Dermis microvascular lymphatic vessel endothelial cell (primary cell): ENCODE data around the gene PHPT1. TPM values are rescaled to one million over a fixed set of nuclear protein-coding genes. Genes with fewer than 3 reads are reported as not detected.
"Not testable (repeated sequence)": the region's sequence is repeated elsewhere in the genome, so short reads cannot be mapped to it uniquely, and the experiment has no call there.

Source experiments
- DNase-seq, 2 donors: peaks; one replicate each; pipeline versions ENCODE4 v3.0.0 to v3.0.0-alpha.2; 2010; ENCODE audit warnings: low read depth in 2 of 2
- total RNA-seq: library from RNA; depleted of rRNA; stranded (reverse); fragments of >200 nt; gene quantifications from 2 replicates; pipeline ENCODE4 v1.2.1, GENCODE V29; 2014

Gene PHPT1
- total RNA-seq, 1 donor from 2014 or later: 242 TPM

DNA sequence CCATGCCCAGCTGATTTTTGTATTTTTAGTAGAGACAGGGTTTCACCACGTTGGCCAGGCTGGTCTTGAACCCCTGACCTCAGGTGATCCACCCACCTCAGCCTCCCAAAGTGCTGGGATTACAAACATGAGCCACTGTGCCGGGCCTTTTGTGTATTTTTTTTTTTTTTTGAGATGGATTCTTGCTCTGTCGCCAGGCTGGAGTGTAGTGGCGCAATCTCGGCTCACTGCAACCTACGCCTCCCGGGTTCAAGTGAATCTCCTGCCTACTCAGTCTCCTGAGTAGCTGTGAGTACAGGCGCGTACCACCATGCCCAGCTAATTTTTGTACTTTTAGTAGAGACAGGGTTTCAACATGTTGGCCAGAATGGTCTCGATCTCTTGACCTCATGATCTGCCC lies 34.5 kb downstream of the PHPT1 start:
- DNase-seq: not testable (repeated sequence)

GRCh38 chr9:136885950-136886578 lies 36.9 kb downstream of the PHPT1 start, which contains the start of gene TRAF2:
TSS of gene TRAF2 (plus strand) at chr9:136886516. CDS start at chr9:136898741, 12,225 bp downstream.
- DNase-seq: peak; percentile 98 to 100

DNA sequence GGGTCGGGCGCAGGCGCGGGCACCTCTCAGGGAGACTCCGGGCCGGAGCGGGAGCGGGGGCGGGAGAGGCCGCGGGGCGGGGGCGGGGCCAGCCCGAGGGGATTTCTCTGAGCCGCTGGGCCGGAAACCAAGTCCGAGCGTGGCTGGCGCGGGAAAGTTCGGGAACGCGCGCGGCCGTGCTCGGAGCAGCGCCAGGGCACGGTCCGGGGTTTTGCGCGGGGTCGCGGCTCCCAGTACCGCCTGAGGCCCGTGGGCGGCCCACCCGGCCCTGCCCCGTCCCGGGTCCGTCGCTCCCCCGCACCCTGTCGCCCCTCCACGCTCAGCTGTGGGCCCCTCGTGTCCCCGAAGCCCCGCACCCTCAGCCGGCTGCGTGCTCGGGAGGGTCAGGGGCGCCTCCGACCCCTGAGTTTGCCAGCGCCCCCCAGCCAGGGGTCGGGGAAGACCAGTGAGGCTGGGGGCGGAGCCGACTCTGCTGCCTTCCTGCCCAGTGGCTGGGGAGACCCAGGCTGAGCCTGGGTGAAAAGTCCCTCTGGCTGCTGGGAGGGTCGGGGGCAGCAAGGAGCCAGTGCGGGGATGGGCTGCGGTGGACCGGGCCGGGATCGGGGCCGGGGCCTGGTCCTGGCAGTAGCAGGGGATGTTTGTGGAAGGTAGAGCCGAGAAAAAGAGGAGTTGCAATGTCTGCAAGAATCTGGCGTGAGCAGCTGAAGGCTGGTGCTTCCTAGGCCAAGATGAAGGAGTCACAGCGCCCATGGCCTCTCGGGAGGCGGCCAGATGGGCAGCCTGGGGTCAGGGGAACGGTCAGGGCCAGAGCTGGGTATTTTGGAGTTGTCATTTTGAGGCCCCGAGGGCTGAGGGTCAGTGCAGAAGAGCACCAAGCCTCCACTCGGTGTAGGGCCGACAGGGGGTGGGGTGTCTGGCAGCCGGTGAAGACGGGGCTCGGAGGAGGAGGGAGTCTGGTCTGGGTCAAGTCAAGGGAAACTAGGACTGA lies 37.7 kb downstream of the PHPT1 start:
- peak in 1 of 2 donors; percentile 60 for DNase-seq

DNA sequence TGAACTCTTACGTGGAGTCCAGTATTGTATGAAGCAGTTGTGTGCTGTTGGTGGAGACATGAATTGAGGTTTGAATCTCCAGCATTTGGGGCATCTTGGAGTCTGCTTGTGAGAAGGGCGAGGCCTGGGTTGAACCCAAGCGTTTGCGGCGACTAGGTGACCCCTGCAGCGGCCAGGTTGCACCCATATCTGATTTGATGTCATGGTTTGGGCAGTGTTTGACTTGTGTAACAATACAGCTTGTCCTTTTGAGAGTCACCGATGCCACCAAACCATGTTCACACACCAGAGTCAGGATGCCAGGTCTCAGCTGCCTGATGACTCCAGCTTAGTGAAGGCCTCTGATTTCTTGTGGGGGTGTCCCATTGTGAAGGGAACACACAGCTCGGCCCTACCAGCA lies 39.2 kb downstream of the PHPT1 start:
- no peak for DNase-seq

- no peak for DNase-seq
Measured at GRCh38 chr9:136889858-136890257, 40.6 kb downstream of the PHPT1 start.

GRCh38 chr9:136890661-136891060 lies 41.5 kb downstream of the PHPT1 start:
- no peak for DNase-seq

DNA sequence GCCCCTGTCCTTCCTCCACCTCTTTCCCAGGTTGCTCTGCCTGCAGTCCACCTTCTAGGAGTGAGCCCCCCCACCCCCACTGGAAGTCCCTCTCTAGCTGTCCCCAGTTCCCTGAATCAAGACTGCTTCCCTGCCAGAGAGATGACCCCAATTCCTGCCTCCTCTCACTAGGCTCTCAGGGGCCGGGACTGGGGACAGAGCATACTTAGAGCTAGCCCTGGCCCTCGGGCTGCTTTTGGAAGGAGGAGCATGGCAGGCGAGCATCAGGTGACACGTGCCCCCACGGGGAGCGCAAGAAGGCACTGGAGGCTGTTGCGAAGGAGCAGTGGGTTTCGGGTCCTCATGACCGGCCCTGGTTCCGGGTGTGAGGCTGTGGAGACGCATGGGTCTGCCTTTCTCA lies 46.8 kb downstream of the PHPT1 start:
- DNase-seq: no peak

DNA sequence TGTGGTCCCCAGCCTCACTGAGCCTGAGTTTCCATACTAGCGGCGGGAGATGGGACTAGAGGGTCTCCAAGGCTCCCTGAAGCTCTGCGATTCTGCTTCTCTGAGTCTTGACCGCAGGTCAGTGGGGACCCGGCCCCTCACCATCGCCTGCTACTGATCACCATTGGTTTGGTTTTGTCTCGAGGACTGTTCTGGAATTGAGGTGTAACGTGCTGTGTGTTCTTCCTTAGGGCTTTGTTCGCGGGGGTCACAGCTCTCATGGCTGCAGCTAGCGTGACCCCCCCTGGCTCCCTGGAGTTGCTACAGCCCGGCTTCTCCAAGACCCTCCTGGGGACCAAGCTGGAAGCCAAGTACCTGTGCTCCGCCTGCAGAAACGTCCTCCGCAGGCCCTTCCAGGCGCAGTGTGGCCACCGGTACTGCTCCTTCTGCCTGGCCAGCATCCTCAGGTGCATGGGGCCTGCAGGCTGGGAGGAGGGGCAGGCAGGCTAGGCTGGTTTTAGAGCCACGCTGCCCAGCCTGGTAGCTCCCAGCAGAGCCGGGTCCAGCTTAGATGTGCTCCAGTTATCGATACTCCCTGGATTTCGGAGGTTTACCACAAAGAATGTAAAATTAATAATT lies 49.4 kb downstream of the PHPT1 start:
- no peak for DNase-seq

GRCh38 chr9:136899196-136899595 lies 50.0 kb downstream of the PHPT1 start:
- no peak for DNase-seq

DNA sequence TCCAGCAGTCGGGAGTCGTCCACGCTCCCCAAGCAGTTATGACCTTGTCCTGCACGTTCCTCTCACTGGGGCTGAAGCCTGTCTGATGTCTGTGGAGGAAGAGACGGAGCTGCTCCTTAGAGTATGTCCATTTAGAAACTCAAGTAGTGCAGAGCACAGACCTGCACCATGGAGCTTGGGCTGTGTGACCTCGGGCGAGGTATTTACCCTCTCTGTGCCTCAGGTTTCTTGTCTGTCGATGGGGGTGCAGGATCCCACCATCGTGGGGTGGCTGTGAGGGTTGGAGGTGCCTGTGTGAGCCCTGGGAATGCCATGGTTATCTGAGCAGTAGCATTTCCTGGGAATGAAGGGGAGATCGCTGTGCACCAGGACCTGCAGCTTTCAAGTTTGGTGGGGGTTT lies 51.3 kb downstream of the PHPT1 start:
- no peak for DNase-seq

Other genes starting within 250 kb of the PHPT1 start
- gene EGFL7, start 186.5 kb upstream of the PHPT1 start, total RNA-seq: 330 and 460 TPM in 2 replicates
- 38.3 and 47.9 TPM in 2 replicates for gene AGPAT2, start 162.0 kb upstream of the PHPT1 start, total RNA-seq
- gene DIPK1B, start 136.8 kb upstream of the PHPT1 start, total RNA-seq: 70.8 and 93.8 TPM in 2 replicates
- gene LCN10, start 106.5 kb upstream of the PHPT1 start, total RNA-seq: 0.13 TPM in 1 of 2 replicates, not detected in the other
- 0.13 TPM in 1 of 2 replicates, not detected in the other for gene LCN6, start 100.9 kb upstream of the PHPT1 start, total RNA-seq
- not detected in 2 replicates for gene LCN8, start 91.2 kb upstream of the PHPT1 start, total RNA-seq
- gene LCN15, start 84.9 kb upstream of the PHPT1 start, total RNA-seq: 0.13 TPM in 1 of 2 replicates, not detected in the other
- gene TMEM141, start 58.1 kb upstream of the PHPT1 start, total RNA-seq: 54.1 and 58.8 TPM in 2 replicates
- gene CCDC183, start 53.1 kb upstream of the PHPT1 start, total RNA-seq: 0.26 and 0.51 TPM in 2 replicates
- gene RABL6, start 41.5 kb upstream of the PHPT1 start, total RNA-seq: 51.1 and 67.6 TPM in 2 replicates
- gene AJM1, start 6.9 kb upstream of the PHPT1 start, total RNA-seq: 0.51 and 0.89 TPM in 2 replicates
- gene MAMDC4, start 2.9 kb downstream of the PHPT1 start, total RNA-seq: 0.64 and 1.1 TPM in 2 replicates
- 236 and 240 TPM in 2 replicates for gene EDF1, start 16.9 kb downstream of the PHPT1 start, total RNA-seq
- 13.0 and 21.9 TPM in 2 replicates for gene TRAF2, start 37.1 kb downstream of the PHPT1 start, total RNA-seq
- 130 and 218 TPM in 2 replicates for gene FBXW5, start 95.3 kb downstream of the PHPT1 start, total RNA-seq
- 0.51 and 0.77 TPM in 2 replicates for gene C8G, start 95.8 kb downstream of the PHPT1 start, total RNA-seq
- not detected in 2 replicates for gene LCN12, start 102.9 kb downstream of the PHPT1 start, total RNA-seq
- 0.13 and 0.25 TPM in 2 replicates for gene PTGDS, start 128.1 kb downstream of the PHPT1 start, total RNA-seq
- not detected in 2 replicates for gene LCNL1, start 133.6 kb downstream of the PHPT1 start, total RNA-seq
- gene PAXX, start 143.0 kb downstream of the PHPT1 start, total RNA-seq: 6.7 and 8.5 TPM in 2 replicates
- gene CLIC3, start 147.2 kb downstream of the PHPT1 start, total RNA-seq: not detected in 2 replicates
- 4.5 and 9.9 TPM in 2 replicates for gene ABCA2, start 178.8 kb downstream of the PHPT1 start, total RNA-seq
- not detected in 2 replicates for gene FUT7, start 182.7 kb downstream of the PHPT1 start, total RNA-seq
- gene NPDC1, start 196.8 kb downstream of the PHPT1 start, total RNA-seq: 10.0 and 14.4 TPM in 2 replicates
- not detected in 2 replicates for gene ENTPD2, start 204.7 kb downstream of the PHPT1 start, total RNA-seq
- gene SAPCD2, start 221.1 kb downstream of the PHPT1 start, total RNA-seq: 5.1 and 10.3 TPM in 2 replicates
- 12.8 and 30.1 TPM in 2 replicates for gene UAP1L1, start 228.1 kb downstream of the PHPT1 start, total RNA-seq
- 42.7 and 56.8 TPM in 2 replicates for gene MAN1B1, start 237.6 kb downstream of the PHPT1 start, total RNA-seq